ENCODE data around the gene RSPH6A. TPM values are rescaled to one million over a fixed set of nuclear protein-coding genes. Genes with fewer than 3 reads are reported as not detected.
A peak's percentile ranks its signal among the peaks of the same experiment; 100 is the strongest.

Gene RSPH6A
- total RNA-seq, 4 donors from 2014 or later = 0.24 TPM; not detected in 3

DNA sequence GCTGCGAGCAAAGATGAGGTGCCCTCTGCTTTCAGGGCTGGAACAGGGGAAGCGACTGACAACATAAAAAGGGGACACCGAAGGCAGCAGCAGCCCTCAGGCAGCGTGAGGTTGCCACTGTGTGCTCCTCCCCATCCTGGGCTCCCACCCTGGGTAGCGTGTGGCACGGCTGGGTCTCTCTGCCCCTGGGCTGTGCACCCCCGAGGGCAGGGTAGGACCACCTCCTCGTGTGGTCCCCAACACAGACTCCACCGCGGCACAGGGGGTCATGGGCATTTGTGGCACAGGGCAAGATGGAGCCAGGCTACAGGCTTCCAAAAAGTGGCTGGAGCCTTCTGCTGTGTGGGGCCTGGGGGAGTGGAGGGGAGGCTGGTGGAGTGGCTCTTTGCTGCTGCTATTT is 6.5 kb upstream of the RSPH6A start:
- ATAC-seq (ENCODE audit: low FRiP score) = no peak
- no peak for DNase-seq (ENCODE audit: low spot score)
- no peak for TF ChIP-seq CTCF (IDR thresholded peaks at IDR 0.05)

- ATAC-seq (ENCODE audit: low FRiP score) (no peak), DNase-seq (ENCODE audit: low spot score) (no peak)
- no peak for TF ChIP-seq CTCF (IDR thresholded peaks at IDR 0.05)
Measured at GRCh38 chr19:45821103-45821521, 6.0 kb upstream of the RSPH6A start.

GRCh38 chr19:45820413-45821102 is 5.5 kb upstream of the RSPH6A start:
- DNase-seq (ENCODE audit: low spot score) (no peak), ATAC-seq (ENCODE audit: low FRiP score) (no peak)
- no peak for TF ChIP-seq CTCF (IDR thresholded peaks at IDR 0.05)

- no peak for DNase-seq (ENCODE audit: low spot score)
- ATAC-seq (ENCODE audit: low FRiP score) = no peak
- no peak for TF ChIP-seq CTCF (IDR thresholded peaks at IDR 0.05)
Measured at GRCh38 chr19:45819769-45820168, 4.7 kb upstream of the RSPH6A start.

DNA sequence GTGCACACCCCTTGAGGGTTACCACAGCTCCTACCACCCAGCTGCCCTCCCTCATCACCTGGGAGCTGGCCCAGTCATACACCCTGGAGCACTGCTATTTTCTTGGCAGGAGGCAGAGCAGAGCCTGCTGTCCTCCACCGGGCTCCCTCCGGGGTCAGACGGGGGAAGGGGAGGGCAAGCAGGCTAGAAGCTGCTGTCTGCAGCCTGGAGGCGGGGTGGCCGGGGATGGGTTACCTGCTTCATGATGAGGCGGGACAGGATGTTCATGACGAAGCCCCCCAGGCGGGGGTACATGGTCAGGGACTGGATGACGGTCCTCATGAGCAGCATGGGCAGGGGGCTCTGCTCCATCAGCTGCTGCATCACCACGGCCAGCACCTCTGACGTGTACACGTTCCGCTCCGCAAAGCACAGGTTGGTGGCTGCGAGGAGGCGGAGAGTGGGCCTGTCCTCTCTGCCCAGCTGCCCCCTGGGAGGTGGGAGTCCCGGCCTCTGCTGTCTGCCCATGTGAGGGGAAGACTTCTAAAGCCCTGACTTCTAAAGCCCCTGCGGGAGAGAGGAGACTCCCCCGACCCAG is 2.7 kb upstream of the RSPH6A start:
- ATAC-seq (ENCODE audit: low FRiP score) (no peak), DNase-seq (ENCODE audit: low spot score) (no peak)
- TF ChIP-seq CTCF (IDR thresholded peaks at IDR 0.05) = no peak

GRCh38 chr19:45817010-45817724 is 2.1 kb upstream of the RSPH6A start:
- DNase-seq (ENCODE audit: low spot score) = peak; percentile 89
- peak in 1 of 3 donors; percentile 86 for TF ChIP-seq CTCF (IDR thresholded peaks at IDR 0.05)
- peak; percentile 82 for ATAC-seq (ENCODE audit: low FRiP score)
